ENCODE measurements around the gene SERPINA3. TPM values are rescaled to one million over a fixed set of nuclear protein-coding genes. Genes with fewer than 3 reads are reported as not detected.

Gene SERPINA3
- not detected for polyA plus RNA-seq (2013)

DNA sequence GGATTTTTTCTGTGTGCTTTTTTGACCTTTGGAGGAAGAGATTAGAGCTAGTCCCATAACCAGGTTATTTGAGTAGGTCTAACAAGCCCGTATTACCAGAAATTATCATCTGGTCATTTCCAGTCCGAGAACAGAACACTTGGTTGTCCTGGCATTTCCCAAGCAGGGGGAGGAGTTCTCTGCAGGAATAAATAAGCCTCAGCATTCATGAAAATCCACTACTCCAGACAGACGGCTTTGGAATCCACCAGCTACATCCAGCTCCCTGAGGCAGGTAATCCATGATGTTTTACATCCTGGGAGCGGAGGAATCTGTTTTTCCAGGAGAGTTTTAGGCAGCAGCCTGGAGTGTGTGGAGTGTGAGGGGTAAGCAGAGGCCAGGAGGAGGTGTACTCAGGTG is at the start of gene SERPINA3:
SERPINA3 (plus strand) TSS at position 218 of the 400 bp plus-strand sequence. CDS start 2,051 bp downstream, outside the sequence.
- 95% methylated on average over 3 of the region's 4 CpGs for WGBS (ENCODE audit: insufficient coverage)

DNA sequence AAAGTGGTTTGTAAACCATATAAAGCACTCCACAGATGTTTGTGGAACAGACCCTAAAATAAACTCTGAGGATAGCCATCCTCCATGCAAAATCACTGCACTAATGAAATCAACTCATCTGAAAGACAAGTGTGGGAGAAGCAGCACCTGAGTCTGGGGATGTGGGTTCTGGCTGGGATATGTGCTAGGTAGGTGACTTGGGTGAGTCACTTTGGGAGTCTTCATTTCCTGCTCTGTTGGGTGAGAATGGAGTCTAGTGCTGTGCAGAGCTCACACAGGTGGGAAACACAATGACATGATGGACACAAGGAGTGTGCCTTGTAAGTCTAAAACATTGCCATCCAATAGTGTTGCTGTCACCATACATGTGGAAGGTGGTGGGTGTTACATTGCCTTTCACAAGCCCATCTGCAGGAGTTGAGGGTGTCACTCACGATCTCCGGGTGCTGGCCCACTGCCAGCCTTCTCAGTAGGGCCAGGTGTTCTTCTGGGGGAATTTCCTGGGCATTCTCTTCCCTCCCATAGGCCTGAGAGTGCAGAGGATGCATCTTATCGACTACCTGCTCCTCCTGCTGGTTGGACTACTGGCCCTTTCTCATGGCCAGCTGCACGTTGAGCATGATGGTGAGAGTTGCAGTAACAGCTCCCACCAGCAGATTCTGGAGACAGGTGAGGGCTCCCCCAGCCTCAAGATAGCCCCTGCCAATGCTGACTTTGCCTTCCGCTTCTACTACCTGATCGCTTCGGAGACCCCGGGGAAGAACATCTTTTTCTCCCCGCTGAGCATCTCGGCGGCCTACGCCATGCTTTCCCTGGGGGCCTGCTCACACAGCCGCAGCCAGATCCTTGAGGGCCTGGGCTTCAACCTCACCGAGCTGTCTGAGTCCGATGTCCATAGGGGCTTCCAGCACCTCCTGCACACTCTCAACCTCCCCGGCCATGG is 49.0 kb upstream of the SERPINA3 start:
- WGBS (ENCODE audit: insufficient coverage) = 95% methylated on average over 16 of the region's 16 CpGs
- Histone ChIP-seq H3K36me3 (ENCODE audit: control insufficient read depth in 4 of 4, insufficient read depth in 4 of 4, low read length in 3 of 4) (no peaks in the 10 kb centered on the region), H3K4me1 (ENCODE audit: control extremely low read depth in 1 of 4, control insufficient read depth in 4 of 4, insufficient read depth in 4 of 4, low read length in 3 of 4) (no peaks in the 10 kb centered on the region), H3K9me3 (ENCODE audit: control extremely low read depth in 1 of 5, control insufficient read depth in 4 of 5, insufficient read depth in 2 of 5, low read depth in 1 of 5, low read length in 4 of 5) (no peaks in the 10 kb centered on the region), H3K27me3 (replicated peaks in 2 of 5; ENCODE audit: control insufficient read depth in 4 of 5, insufficient read depth in 5 of 5, low read length in 4 of 5) (peaks cover 0 to 1% (median 0%) of the 10 kb centered on the region in 5 experiments), H3K4me3 (ENCODE audit: control insufficient read depth in 1 of 7, extremely low read depth in 1 of 7, insufficient read depth in 4 of 7, low read depth in 2 of 7, low read length in 6 of 7) (no peak overlapping the region), H3K27ac (ENCODE audit: insufficient read depth in 1 of 2, low read depth in 1 of 2, low read length in 2 of 2, poor library complexity in 1 of 2, severe bottlenecking in 2 of 2) (no peak overlapping the region)
- POLR2A ChIA-PET = no interaction called here
- no peak for DNase-seq
- CTCF ChIA-PET = no interaction called here

More for the DNA sequence above, at the start of gene SERPINA3:
- no peaks in the 10 kb centered on the region for H3K36me3 ChIP-seq (ENCODE audit: control insufficient read depth in 4 of 4, insufficient read depth in 4 of 4, low read length in 3 of 4)
- DNase-seq = no peak
- CTCF ChIA-PET = no interaction called here
- peaks cover 0 to 6% (median 0%) of the 10 kb centered on the region in 5 experiments for H3K27me3 ChIP-seq (replicated peaks in 2 of 5; ENCODE audit: control insufficient read depth in 4 of 5, insufficient read depth in 5 of 5, low read length in 4 of 5)
- H3K4me1 ChIP-seq (ENCODE audit: control extremely low read depth in 1 of 4, control insufficient read depth in 4 of 4, insufficient read depth in 4 of 4, low read length in 3 of 4) = no peaks in the 10 kb centered on the region
- no peak within 1 kb of the TSS for H3K4me3 ChIP-seq (ENCODE audit: control insufficient read depth in 1 of 7, extremely low read depth in 1 of 7, insufficient read depth in 4 of 7, low read depth in 2 of 7, low read length in 6 of 7)
- POLR2A ChIA-PET = no interaction called here
- no peak within 1 kb of the TSS for H3K27ac ChIP-seq (ENCODE audit: insufficient read depth in 1 of 2, low read depth in 1 of 2, low read length in 2 of 2, poor library complexity in 1 of 2, severe bottlenecking in 2 of 2)
- H3K9me3 ChIP-seq (ENCODE audit: control extremely low read depth in 1 of 5, control insufficient read depth in 4 of 5, insufficient read depth in 2 of 5, low read depth in 1 of 5, low read length in 4 of 5) = peaks cover 0 to 15% (median 3%) of the 10 kb centered on the region in 5 experiments

DNA sequence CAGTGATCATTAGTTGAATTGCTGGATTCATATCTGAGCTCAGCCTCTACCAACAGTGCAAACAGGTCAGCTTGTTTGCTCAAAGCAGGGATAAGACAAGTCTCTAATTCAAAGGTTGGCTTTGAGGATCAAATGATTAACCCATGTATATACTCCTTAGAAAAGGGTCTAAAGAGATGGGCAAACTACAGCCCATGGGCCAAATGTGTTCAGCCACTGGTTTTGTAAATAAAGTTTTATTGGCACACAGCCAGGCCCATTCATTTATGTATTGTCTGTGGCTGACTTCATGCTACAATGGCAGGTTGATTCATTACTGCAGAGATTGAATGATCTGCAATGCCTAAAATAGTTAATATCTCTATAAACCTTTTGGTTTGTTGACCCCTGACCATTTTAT is 47.8 kb upstream of the SERPINA3 start:
- Histone ChIP-seq H3K36me3 (ENCODE audit: control insufficient read depth in 4 of 4, insufficient read depth in 4 of 4, low read length in 3 of 4) (no peaks in the 10 kb centered on the region), H3K4me3 (ENCODE audit: control insufficient read depth in 1 of 7, extremely low read depth in 1 of 7, insufficient read depth in 4 of 7, low read depth in 2 of 7, low read length in 6 of 7) (no peak overlapping the region), H3K4me1 (ENCODE audit: control extremely low read depth in 1 of 4, control insufficient read depth in 4 of 4, insufficient read depth in 4 of 4, low read length in 3 of 4) (no peaks in the 10 kb centered on the region), H3K27me3 (replicated peaks in 2 of 5; ENCODE audit: control insufficient read depth in 4 of 5, insufficient read depth in 5 of 5, low read length in 4 of 5) (peaks cover 0 to 1% (median 0%) of the 10 kb centered on the region in 5 experiments), H3K9me3 (ENCODE audit: control extremely low read depth in 1 of 5, control insufficient read depth in 4 of 5, insufficient read depth in 2 of 5, low read depth in 1 of 5, low read length in 4 of 5) (no peaks in the 10 kb centered on the region), H3K27ac (ENCODE audit: insufficient read depth in 1 of 2, low read depth in 1 of 2, low read length in 2 of 2, poor library complexity in 1 of 2, severe bottlenecking in 2 of 2) (no peak overlapping the region)
- CTCF ChIA-PET = no interaction called here
- POLR2A ChIA-PET = no interaction called here
- no peak for DNase-seq

- Histone ChIP-seq H3K36me3 (ENCODE audit: control insufficient read depth in 4 of 4, insufficient read depth in 4 of 4, low read length in 3 of 4) (no peaks in the 10 kb centered on the region), H3K4me1 (ENCODE audit: control extremely low read depth in 1 of 4, control insufficient read depth in 4 of 4, insufficient read depth in 4 of 4, low read length in 3 of 4) (no peaks in the 10 kb centered on the region), H3K9me3 (ENCODE audit: control extremely low read depth in 1 of 5, control insufficient read depth in 4 of 5, insufficient read depth in 2 of 5, low read depth in 1 of 5, low read length in 4 of 5) (no peaks in the 10 kb centered on the region), H3K27ac (ENCODE audit: insufficient read depth in 1 of 2, low read depth in 1 of 2, low read length in 2 of 2, poor library complexity in 1 of 2, severe bottlenecking in 2 of 2) (no peak overlapping the region), H3K4me3 (ENCODE audit: control insufficient read depth in 1 of 7, extremely low read depth in 1 of 7, insufficient read depth in 4 of 7, low read depth in 2 of 7, low read length in 6 of 7) (no peak overlapping the region), H3K27me3 (replicated peaks in 2 of 5; ENCODE audit: control insufficient read depth in 4 of 5, insufficient read depth in 5 of 5, low read length in 4 of 5) (peaks cover 0 to 1% (median 0%) of the 10 kb centered on the region in 5 experiments)
- ChIA-PET POLR2A (no interaction called here), CTCF (no interaction called here)
- DNase-seq = no peak
- 98% methylated on average over 7 of the region's 9 CpGs for WGBS (ENCODE audit: insufficient coverage)
Measured at GRCh38 chr14:94568186-94568585, 44.0 kb upstream of the SERPINA3 start.

DNA sequence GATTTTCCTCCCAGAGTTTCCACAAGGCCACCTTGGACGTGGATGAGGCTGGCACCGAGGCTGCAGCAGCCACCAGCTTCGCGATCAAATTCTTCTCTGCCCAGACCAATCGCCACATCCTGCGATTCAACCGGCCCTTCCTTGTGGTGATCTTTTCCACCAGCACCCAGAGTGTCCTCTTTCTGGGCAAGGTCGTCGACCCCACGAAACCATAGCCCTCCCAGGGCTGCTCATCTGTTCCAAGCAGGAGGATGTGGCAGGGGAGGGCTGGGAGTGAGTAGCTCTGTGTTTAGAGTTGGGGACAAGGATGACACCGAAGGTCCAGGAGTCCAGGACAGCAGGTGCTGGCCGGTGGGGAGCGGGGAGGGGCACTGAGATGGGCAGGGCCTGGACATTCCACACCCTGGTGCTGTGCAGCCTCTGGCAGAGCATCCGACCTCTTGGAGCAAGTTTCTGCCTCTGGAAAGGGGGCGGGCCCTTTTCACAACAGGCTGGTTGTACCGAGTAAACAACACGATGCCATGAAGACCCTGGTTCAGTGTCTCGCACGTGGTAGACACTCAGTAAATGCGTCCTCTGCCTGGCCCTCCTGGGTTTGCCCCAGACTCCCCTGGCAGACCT is 42.7 kb upstream of the SERPINA3 start:
- WGBS (ENCODE audit: insufficient coverage) = 91% methylated on average over 16 of the region's 20 CpGs
- no peak overlapping the region for H3K27ac ChIP-seq (ENCODE audit: insufficient read depth in 1 of 2, low read depth in 1 of 2, low read length in 2 of 2, poor library complexity in 1 of 2, severe bottlenecking in 2 of 2)
- no peak for DNase-seq
- H3K4me1 ChIP-seq (ENCODE audit: control extremely low read depth in 1 of 4, control insufficient read depth in 4 of 4, insufficient read depth in 4 of 4, low read length in 3 of 4) = no peaks in the 10 kb centered on the region
- ChIA-PET POLR2A (no interaction called here), CTCF (no interaction called here)
- H3K36me3 ChIP-seq (ENCODE audit: control insufficient read depth in 4 of 4, insufficient read depth in 4 of 4, low read length in 3 of 4) = no peaks in the 10 kb centered on the region
- no peak overlapping the region for H3K4me3 ChIP-seq (ENCODE audit: control insufficient read depth in 1 of 7, extremely low read depth in 1 of 7, insufficient read depth in 4 of 7, low read depth in 2 of 7, low read length in 6 of 7)
- H3K27me3 ChIP-seq (replicated peaks in 2 of 5; ENCODE audit: control insufficient read depth in 4 of 5, insufficient read depth in 5 of 5, low read length in 4 of 5) = peaks cover 0 to 1% (median 0%) of the 10 kb centered on the region in 5 experiments
- H3K9me3 ChIP-seq (ENCODE audit: control extremely low read depth in 1 of 5, control insufficient read depth in 4 of 5, insufficient read depth in 2 of 5, low read depth in 1 of 5, low read length in 4 of 5) = no peaks in the 10 kb centered on the region

DNA sequence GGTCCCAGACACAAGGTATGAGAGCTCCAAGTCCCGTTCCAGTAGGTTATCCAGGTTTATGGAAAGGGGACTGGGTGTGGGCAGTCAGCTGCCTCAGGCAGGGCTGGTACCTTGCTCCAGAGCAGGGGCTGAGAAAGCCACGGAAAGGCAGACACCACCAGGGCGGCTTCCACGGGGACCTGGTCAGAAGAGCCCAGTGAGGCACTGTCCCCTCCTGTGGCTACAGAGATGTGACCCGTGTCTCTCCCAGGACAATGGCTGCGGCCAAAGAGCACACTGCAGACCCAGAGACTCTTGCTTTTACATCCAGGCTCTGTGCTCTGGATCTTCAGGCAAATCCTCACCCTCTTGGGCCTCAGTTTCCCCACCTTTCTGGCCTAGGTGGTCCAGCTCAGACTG is 42.2 kb upstream of the SERPINA3 start:
- no peak overlapping the region for H3K27ac ChIP-seq (ENCODE audit: insufficient read depth in 1 of 2, low read depth in 1 of 2, low read length in 2 of 2, poor library complexity in 1 of 2, severe bottlenecking in 2 of 2)
- no peaks in the 10 kb centered on the region for H3K4me1 ChIP-seq (ENCODE audit: control extremely low read depth in 1 of 4, control insufficient read depth in 4 of 4, insufficient read depth in 4 of 4, low read length in 3 of 4)
- peaks cover 0 to 1% (median 0%) of the 10 kb centered on the region in 5 experiments for H3K27me3 ChIP-seq (replicated peaks in 2 of 5; ENCODE audit: control insufficient read depth in 4 of 5, insufficient read depth in 5 of 5, low read length in 4 of 5)
- no peak overlapping the region for H3K4me3 ChIP-seq (ENCODE audit: control insufficient read depth in 1 of 7, extremely low read depth in 1 of 7, insufficient read depth in 4 of 7, low read depth in 2 of 7, low read length in 6 of 7)
- DNase-seq = no peak
- no peaks in the 10 kb centered on the region for H3K36me3 ChIP-seq (ENCODE audit: control insufficient read depth in 4 of 4, insufficient read depth in 4 of 4, low read length in 3 of 4)
- no peaks in the 10 kb centered on the region for H3K9me3 ChIP-seq (ENCODE audit: control extremely low read depth in 1 of 5, control insufficient read depth in 4 of 5, insufficient read depth in 2 of 5, low read depth in 1 of 5, low read length in 4 of 5)
- ChIA-PET CTCF (interaction anchor here (1.3 kb wide), 1 partner anchor 8 kb away, joined by 4 read pairs; the partner anchor contains the start of gene SERPINA4), POLR2A (no interaction called here)
- WGBS (ENCODE audit: insufficient coverage) = 90% methylated on average over 5 of the region's 6 CpGs

- H3K27ac ChIP-seq (ENCODE audit: insufficient read depth in 1 of 2, low read depth in 1 of 2, low read length in 2 of 2, poor library complexity in 1 of 2, severe bottlenecking in 2 of 2) = no peak overlapping the region
- H3K36me3 ChIP-seq (ENCODE audit: control insufficient read depth in 4 of 4, insufficient read depth in 4 of 4, low read length in 3 of 4) = no peaks in the 10 kb centered on the region
- H3K4me1 ChIP-seq (ENCODE audit: control extremely low read depth in 1 of 4, control insufficient read depth in 4 of 4, insufficient read depth in 4 of 4, low read length in 3 of 4) = no peaks in the 10 kb centered on the region
- no peak for DNase-seq
- no peaks in the 10 kb centered on the region for H3K9me3 ChIP-seq (ENCODE audit: control extremely low read depth in 1 of 5, control insufficient read depth in 4 of 5, insufficient read depth in 2 of 5, low read depth in 1 of 5, low read length in 4 of 5)
- H3K4me3 ChIP-seq (ENCODE audit: control insufficient read depth in 1 of 7, extremely low read depth in 1 of 7, insufficient read depth in 4 of 7, low read depth in 2 of 7, low read length in 6 of 7) = no peak overlapping the region
- peaks cover 0 to 1% (median 0%) of the 10 kb centered on the region in 5 experiments for H3K27me3 ChIP-seq (replicated peaks in 2 of 5; ENCODE audit: control insufficient read depth in 4 of 5, insufficient read depth in 5 of 5, low read length in 4 of 5)
- CTCF ChIA-PET = interaction anchor here (1.3 kb wide), 1 partner anchor 9 kb away, joined by 4 read pairs; the partner anchor contains the start of gene SERPINA4
- POLR2A ChIA-PET = interaction anchor here (0.6 kb wide), 1 partner anchor 293 kb away, joined by 3 read pairs; no protein-coding TSS in a partner anchor
- WGBS (ENCODE audit: insufficient coverage) = 94% methylated on average over 7 of the region's 9 CpGs
Measured at GRCh38 chr14:94570440-94570839, 41.8 kb upstream of the SERPINA3 start.

Measured in common myeloid progenitor, CD34-positive (primary cell).